Astrocyte of the cerebellum (primary cell): ENCODE results near the gene MAGI1.
A peak's percentile ranks its signal among the peaks of the same experiment; 100 is the strongest.

Experiments used
- DNase-seq: peaks from one replicate; pipeline ENCODE4 v3.0.0-alpha.2; 2011; ENCODE audit warnings: low read depth
- H3K4me3 ChIP-seq: 2 replicates; pipeline ENCODE4 v1.5.1; 2011; ENCODE audit warnings: mild to moderate bottlenecking, low read depth, low read length, moderate library complexity
- CTCF ChIP-seq: IDR thresholded peaks from 2 replicates; pipeline ENCODE4 v1.5.1; 2012; ENCODE audit warnings: low read length, low read depth, moderate library complexity, mild to moderate bottlenecking; ENCODE audit errors: missing control alignments
- in situ Hi-C: cut with HindIII; loops from 2 replicates; pipeline ENCODE4 v1.10.0; 2017; ENCODE audit warnings: low sequenced_read_pairs

The MAGI1 gene

GRCh38 chr3:66041116-66041515 is 2.4 kb upstream of the MAGI1 start:
- DNase-seq, result peak; percentile 44
- H3K4me3 ChIP-seq, result no peak overlapping the region
- in situ Hi-C loops, result loop anchor here (5.0 kb wide), 2 partner anchors 56 to 96 kb away; no protein-coding TSS in a partner anchor
- TF ChIP-seq CTCF, result no peak

- DNase-seq, result no peak
- TF ChIP-seq CTCF, result no peak
- in situ Hi-C loops, result no loop called here
- peak overlapping the region; percentile 63 for H3K4me3 ChIP-seq
These were observed 821 bp upstream of the MAGI1 start for GRCh38 chr3:66039590-66039887.

- TF ChIP-seq CTCF, result no peak
- H3K4me3 ChIP-seq, result peak overlapping the region; percentile 63
- in situ Hi-C loops, result no loop called here
- no peak for DNase-seq
These were observed 363 bp downstream of the MAGI1 start for GRCh38 chr3:66038384-66038725.

- in situ Hi-C loops, result no loop called here
- no peak for DNase-seq
- TF ChIP-seq CTCF, result no peak
- H3K4me3 ChIP-seq, result peak overlapping the region; percentile 63
These were observed 740 bp downstream of the MAGI1 start for GRCh38 chr3:66037986-66038369.

- no peak for DNase-seq
- in situ Hi-C loops, result no loop called here
- peak; percentile 37 for TF ChIP-seq CTCF
- H3K4me3 ChIP-seq, result peak overlapping the region; percentile 63
These were observed 1.3 kb downstream of the MAGI1 start for GRCh38 chr3:66037330-66037985.

- in situ Hi-C loops, result no loop called here
- peak overlapping the region; percentile 63 for H3K4me3 ChIP-seq
- TF ChIP-seq CTCF, result no peak
- DNase-seq, result no peak
These were observed 2.1 kb downstream of the MAGI1 start for GRCh38 chr3:66036586-66037148.
